Heart left ventricle (tissue), 13 donors: ENCODE results near the gene MTARC2.

Source experiments
- CTCF ChIP-seq, 12 donors: fragments of 200-600 bp; sonication (generic) in 4 of 12; IDR thresholded peaks; one replicate each; pipeline versions ENCODE4 v1.5.0 to v1.8.0; 2018 to 2022; ENCODE audit warnings: antibody characterized with exemption in 12 of 12, mild to moderate bottlenecking in 5 of 12
- POLR2A ChIP-seq, 2 donors: fragments of 450-650 bp; IDR thresholded peaks; one replicate each; pipeline ENCODE4 v1.6.1; 2017; ENCODE audit warnings: antibody characterized with exemption in 2 of 2, mild to moderate bottlenecking in 2 of 2, moderate library complexity in 2 of 2
- donor health status: ischemic (EF 13 %, LVEDD 7.1; RV severe dilation, severe dysfunction).
- donor health status: DM: no; HTN: yes; CAD: no.
- donor health status: DM: no; HTN: no; CAD: no.
- donor health status: ischemic (EF 25% LVEDD 6.9; RV normal size, moderate dysfunction).
- donor health status: ischemic (EF 25% LVEDD 5.7; RV mildly dilated, moderate dysfunction).
- donor health status: ischemic (EF 35%, LVEDD 5.7; RV mildly dilated, moderate dysfunction).
- donor health status: nonischemic (EF 11% LVEDD 7.7; RV severe dilation, severe dysfunction).
- donor health status: DM: yes; HTN: yes; CAD: no.
- donor health status: PGD.
- donor health status: ischemic (EF 29% LVEDD 5.4; RV normal size, mild dysfunction).
- donor health status: nonischemic (EF 23%, LVEDD 6.1; RV moderate dilation, normal function).

DNA sequence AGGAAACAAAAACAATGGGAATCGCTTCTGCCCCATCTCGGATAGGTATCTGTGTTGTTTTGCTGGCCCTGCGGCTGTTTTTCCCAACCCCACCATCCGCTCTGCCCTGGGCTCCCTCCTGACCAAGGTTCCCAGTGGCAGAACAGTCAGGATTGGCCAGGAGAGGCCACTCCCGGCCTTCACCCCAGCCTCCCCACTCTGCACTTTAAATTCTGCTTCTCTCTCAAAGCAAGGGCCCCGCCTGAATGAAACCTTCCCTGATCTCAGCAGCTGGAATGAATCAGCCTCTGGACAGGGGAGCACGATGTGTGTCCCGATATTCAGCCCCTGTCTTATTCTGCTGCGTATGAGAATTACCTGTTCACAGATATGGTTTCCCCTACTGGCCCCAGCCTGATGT, 41.6 kb upstream of the MTARC2 start:
- TF ChIP-seq CTCF (IDR thresholded peaks at IDR 0.05) (no peak), POLR2A (IDR thresholded peaks at IDR 0.05) (no peak)
